ENCODE measurements around the gene FAM89B.

- TF ChIP-seq, protein P1, sequence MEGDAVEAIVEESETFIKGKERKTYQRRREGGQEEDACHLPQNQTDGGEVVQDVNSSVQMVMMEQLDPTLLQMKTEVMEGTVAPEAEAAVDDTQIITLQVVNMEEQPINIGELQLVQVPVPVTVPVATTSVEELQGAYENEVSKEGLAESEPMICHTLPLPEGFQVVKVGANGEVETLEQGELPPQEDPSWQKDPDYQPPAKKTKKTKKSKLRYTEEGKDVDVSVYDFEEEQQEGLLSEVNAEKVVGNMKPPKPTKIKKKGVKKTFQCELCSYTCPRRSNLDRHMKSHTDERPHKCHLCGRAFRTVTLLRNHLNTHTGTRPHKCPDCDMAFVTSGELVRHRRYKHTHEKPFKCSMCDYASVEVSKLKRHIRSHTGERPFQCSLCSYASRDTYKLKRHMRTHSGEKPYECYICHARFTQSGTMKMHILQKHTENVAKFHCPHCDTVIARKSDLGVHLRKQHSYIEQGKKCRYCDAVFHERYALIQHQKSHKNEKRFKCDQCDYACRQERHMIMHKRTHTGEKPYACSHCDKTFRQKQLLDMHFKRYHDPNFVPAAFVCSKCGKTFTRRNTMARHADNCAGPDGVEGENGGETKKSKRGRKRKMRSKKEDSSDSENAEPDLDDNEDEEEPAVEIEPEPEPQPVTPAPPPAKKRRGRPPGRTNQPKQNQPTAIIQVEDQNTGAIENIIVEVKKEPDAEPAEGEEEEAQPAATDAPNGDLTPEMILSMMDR (IDR thresholded peaks at IDR 0.05), result no peak
- TF ChIP-seq POLR2A (IDR thresholded peaks at IDR 0.05), result no peak
Measured at GRCh38 chr11:65576232-65576866, 4.0 kb downstream of the FAM89B start.

All from vagina (tissue), 2 donors.